Nephron progenitor cell (in vitro differentiated cells): ENCODE results near the gene NFIA.
A peak's percentile ranks its signal among the peaks of the same experiment; 100 is the strongest.

Source experiments
- DNase-seq: peaks from one replicate; pipeline ENCODE4 v3.0.0; 2021
- H3K27ac Mint-ChIP-seq: 2 replicates; pipeline ENCODE4 v1.8.0; 2021; ENCODE audit warnings: mild to moderate bottlenecking, moderate library complexity, mixed read lengths
- H3K27me3 Mint-ChIP-seq: 2 replicates; pipeline ENCODE4 v1.8.0; 2021; ENCODE audit warnings: mild to moderate bottlenecking, low read depth, mixed read lengths; ENCODE audit not compliant: poor library complexity
- H3K36me3 Mint-ChIP-seq: 2 replicates; pipeline ENCODE4 v1.8.0; 2021; ENCODE audit warnings: low read depth, mixed read lengths
- H3K4me1 Mint-ChIP-seq: 2 replicates; pipeline ENCODE4 v1.8.0; 2021; ENCODE audit warnings: mixed read lengths
- H3K4me3 Mint-ChIP-seq: 2 replicates; pipeline ENCODE4 v1.8.0; 2021; ENCODE audit warnings: mild to moderate bottlenecking, moderate library complexity, mixed read lengths
- H3K9me3 Mint-ChIP-seq: 2 replicates; pipeline ENCODE4 v1.8.0; 2021; ENCODE audit warnings: mild to moderate bottlenecking, moderate library complexity, mixed read lengths
- TF ChIP-seq, protein P1 (sequence below): fragments of 200-600 bp; sonication (generic); IDR thresholded peaks from 2 replicates; pipeline ENCODE4 v1.5.0; 2021; ENCODE audit warnings: antibody characterized with exemption

The NFIA gene

GRCh38 chr1:61254634-61255357 is 172.4 kb downstream of the NFIA start:
- H3K27me3 Mint-ChIP-seq: no peaks in the 10 kb centered on the region

DNA sequence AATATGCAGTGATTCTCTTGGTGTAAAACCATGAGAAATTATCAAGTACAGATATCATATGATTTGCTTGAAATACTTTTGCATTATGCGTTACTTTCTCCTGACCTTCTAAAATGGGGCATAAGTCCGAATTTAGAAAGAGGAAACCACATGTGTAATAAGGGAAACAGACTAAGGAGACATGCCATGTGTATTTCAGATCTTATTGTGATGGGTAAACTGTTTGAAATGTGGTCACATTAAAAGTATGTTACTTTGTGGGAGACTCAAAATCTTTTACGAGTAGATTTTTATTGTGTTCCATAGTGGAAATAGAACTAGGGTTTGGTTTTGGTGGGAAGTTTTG is 173.0 kb downstream of the NFIA start:
- TF ChIP-seq, protein P1, sequence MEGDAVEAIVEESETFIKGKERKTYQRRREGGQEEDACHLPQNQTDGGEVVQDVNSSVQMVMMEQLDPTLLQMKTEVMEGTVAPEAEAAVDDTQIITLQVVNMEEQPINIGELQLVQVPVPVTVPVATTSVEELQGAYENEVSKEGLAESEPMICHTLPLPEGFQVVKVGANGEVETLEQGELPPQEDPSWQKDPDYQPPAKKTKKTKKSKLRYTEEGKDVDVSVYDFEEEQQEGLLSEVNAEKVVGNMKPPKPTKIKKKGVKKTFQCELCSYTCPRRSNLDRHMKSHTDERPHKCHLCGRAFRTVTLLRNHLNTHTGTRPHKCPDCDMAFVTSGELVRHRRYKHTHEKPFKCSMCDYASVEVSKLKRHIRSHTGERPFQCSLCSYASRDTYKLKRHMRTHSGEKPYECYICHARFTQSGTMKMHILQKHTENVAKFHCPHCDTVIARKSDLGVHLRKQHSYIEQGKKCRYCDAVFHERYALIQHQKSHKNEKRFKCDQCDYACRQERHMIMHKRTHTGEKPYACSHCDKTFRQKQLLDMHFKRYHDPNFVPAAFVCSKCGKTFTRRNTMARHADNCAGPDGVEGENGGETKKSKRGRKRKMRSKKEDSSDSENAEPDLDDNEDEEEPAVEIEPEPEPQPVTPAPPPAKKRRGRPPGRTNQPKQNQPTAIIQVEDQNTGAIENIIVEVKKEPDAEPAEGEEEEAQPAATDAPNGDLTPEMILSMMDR: no peak
- Mint-ChIP-seq H3K4me3 (no peak overlapping the region), H3K4me1 (peaks cover 23% of the 10 kb centered on the region), H3K36me3 (no peaks in the 10 kb centered on the region), H3K9me3 (no peaks in the 10 kb centered on the region), H3K27ac (no peak overlapping the region), H3K27me3 (peaks cover 3% of the 10 kb centered on the region)
- no peak for DNase-seq

More at GRCh38 chr1:61254634-61255357, 172.4 kb downstream of the NFIA start:
- no peak for DNase-seq
- no peaks in the 10 kb centered on the region for H3K36me3 Mint-ChIP-seq
- H3K27ac Mint-ChIP-seq: peak overlapping the region; percentile 2
- H3K9me3 Mint-ChIP-seq: no peaks in the 10 kb centered on the region
- no peak overlapping the region for H3K4me3 Mint-ChIP-seq
- peaks cover 22% of the 10 kb centered on the region for H3K4me1 Mint-ChIP-seq
- TF ChIP-seq, protein P1: no peak

DNA sequence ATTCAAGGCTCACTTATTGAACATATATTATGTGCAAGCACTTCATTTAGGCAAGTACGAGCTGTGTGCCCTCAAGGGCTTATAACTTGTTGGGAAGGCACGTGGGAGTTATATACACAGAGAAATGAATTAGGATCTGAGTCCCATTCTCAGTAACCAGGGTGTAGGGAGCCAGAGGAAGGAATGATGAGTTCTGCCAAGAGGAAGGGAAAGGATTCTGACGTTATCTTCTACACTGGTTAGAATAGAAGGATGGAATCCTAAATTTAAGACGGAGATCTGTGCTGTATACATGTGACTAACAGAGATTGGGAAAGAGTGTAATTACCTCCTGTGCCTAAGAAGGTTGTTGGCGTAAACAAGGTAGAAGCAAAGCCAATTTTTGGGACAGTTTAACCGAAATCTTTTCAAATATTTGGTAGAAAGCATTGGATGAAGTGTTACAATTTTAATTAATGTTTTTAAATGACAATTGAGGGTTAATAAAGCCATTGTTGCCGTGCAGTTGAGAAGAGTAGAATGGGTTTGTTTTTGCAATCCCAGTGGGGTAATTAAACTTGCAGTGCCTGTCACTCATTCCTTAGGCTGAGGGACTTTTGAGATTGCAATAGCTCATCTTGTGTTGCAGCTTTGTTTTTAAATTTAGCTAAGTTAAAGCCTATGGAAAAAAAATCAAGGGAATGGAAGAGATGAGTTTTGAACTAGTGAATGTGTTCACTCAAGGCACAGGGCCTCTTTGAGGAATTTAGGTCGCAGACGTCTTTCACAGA is 177.2 kb downstream of the NFIA start:
- H3K4me3 Mint-ChIP-seq: no peak overlapping the region
- H3K27ac Mint-ChIP-seq: no peak overlapping the region
- H3K4me1 Mint-ChIP-seq: peaks cover 15% of the 10 kb centered on the region
- H3K9me3 Mint-ChIP-seq: no peaks in the 10 kb centered on the region
- H3K27me3 Mint-ChIP-seq: peaks cover 3% of the 10 kb centered on the region
- no peak for DNase-seq
- TF ChIP-seq, protein P1: no peak
- H3K36me3 Mint-ChIP-seq: no peaks in the 10 kb centered on the region

- DNase-seq: no peak
- Mint-ChIP-seq H3K27ac (no peak overlapping the region), H3K36me3 (no peaks in the 10 kb centered on the region), H3K4me1 (peaks cover 9% of the 10 kb centered on the region), H3K9me3 (no peaks in the 10 kb centered on the region), H3K4me3 (no peak overlapping the region), H3K27me3 (peaks cover 3% of the 10 kb centered on the region)
- TF ChIP-seq, protein P1: no peak
Measured at GRCh38 chr1:61260171-61260570, 177.8 kb downstream of the NFIA start.

- no peak for DNase-seq
- Mint-ChIP-seq H3K9me3 (no peaks in the 10 kb centered on the region), H3K27ac (no peak overlapping the region), H3K36me3 (no peaks in the 10 kb centered on the region), H3K27me3 (peaks cover 3% of the 10 kb centered on the region), H3K4me3 (no peak overlapping the region), H3K4me1 (peaks cover 7% of the 10 kb centered on the region)
- TF ChIP-seq, protein P1: no peak
Measured at GRCh38 chr1:61261595-61261994, 179.2 kb downstream of the NFIA start.
